Stomach (tissue), 4 donors: Measurements from ENCODE around the gene URM1.

ENCODE experiments used
- EP300 ChIP-seq: sonication (generic); formaldehyde crosslinking; IDR thresholded peaks from one replicate; pipeline ENCODE4 v1.6.1; 2017; ENCODE audit warnings: antibody characterized with exemption
- POLR2A ChIP-seq, 4 donors: fragments of 450-650 bp; IDR thresholded peaks; one replicate each; pipeline ENCODE4 v1.6.1; 2016; ENCODE audit warnings: antibody characterized with exemption in 4 of 4, control low read depth in 2 of 4, mild to moderate bottlenecking in 1 of 4, moderate library complexity in 1 of 4
- POLR2AphosphoS5 ChIP-seq, 3 donors: sonication (generic); formaldehyde crosslinking; IDR thresholded peaks; one replicate each; pipeline ENCODE4 v1.6.1; 2016; ENCODE audit warnings: antibody characterized with exemption in 3 of 3
- TF ChIP-seq, protein P1 (sequence below), 7 experiments: fragments of 450-650 bp in 4 of 7; fragments of 200-600 bp in 3 of 7; sonication (generic) in 3 of 7; IDR thresholded peaks; one replicate each; pipeline ENCODE4 v1.5.1; 2016 to 2019; ENCODE audit warnings: antibody characterized with exemption in 7 of 7, control low read depth in 2 of 7, mild to moderate bottlenecking in 1 of 7

DNA sequence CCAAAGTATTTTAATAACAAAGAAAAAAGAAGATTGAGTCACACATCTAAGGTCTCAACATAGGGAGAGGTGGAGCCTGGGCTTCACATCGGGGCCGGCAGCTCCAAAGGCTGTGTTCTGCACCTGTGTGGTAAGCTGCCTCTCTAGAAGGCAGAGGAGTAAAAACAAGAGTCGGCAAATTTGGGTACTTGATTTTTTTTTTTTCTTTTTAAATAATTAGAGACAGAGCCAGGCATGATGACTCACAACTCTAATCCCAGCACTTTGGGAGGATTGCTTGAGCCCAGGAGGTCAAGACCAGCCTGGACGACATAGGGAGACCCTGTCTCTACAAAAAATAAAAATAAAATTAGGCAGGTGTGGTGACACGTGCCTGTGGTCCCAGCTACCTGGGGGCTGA is 4.7 kb downstream of the URM1 start:
- TF ChIP-seq, protein P1, sequence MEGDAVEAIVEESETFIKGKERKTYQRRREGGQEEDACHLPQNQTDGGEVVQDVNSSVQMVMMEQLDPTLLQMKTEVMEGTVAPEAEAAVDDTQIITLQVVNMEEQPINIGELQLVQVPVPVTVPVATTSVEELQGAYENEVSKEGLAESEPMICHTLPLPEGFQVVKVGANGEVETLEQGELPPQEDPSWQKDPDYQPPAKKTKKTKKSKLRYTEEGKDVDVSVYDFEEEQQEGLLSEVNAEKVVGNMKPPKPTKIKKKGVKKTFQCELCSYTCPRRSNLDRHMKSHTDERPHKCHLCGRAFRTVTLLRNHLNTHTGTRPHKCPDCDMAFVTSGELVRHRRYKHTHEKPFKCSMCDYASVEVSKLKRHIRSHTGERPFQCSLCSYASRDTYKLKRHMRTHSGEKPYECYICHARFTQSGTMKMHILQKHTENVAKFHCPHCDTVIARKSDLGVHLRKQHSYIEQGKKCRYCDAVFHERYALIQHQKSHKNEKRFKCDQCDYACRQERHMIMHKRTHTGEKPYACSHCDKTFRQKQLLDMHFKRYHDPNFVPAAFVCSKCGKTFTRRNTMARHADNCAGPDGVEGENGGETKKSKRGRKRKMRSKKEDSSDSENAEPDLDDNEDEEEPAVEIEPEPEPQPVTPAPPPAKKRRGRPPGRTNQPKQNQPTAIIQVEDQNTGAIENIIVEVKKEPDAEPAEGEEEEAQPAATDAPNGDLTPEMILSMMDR (IDR thresholded peaks at IDR 0.05), result no peak
- TF ChIP-seq EP300 (no peak), POLR2A (IDR thresholded peaks at IDR 0.05) (no peak), POLR2AphosphoS5 (IDR thresholded peaks at IDR 0.05) (no peak)
